CD14-positive monocyte (primary cell): ENCODE data around the gene GLG1. TPM values are rescaled to one million over a fixed set of nuclear protein-coding genes. Genes with fewer than 3 reads are reported as not detected.

Source experiments
- DNase-seq, 3 donors: peaks; one replicate each; pipeline ENCODE4 v3.0.0-alpha.2; 2011 to 2022
- H2AFZ ChIP-seq: 2 replicates; pipeline ENCODE4 v1.6.0; 2012; ENCODE audit warnings: mild to moderate bottlenecking, low read depth, low read length, inconsistent platforms; ENCODE audit not compliant: insufficient read depth, poor library complexity, severe bottlenecking
- H3K27ac ChIP-seq, 2 donors: 1 replicate in 1 of 2; 2 replicates in 1 of 2; pipeline ENCODE4 v1.5.1; 2012 to 2013; ENCODE audit warnings: low read length in 2 of 2, control low read depth in 1 of 2, inconsistent platforms in 1 of 2, low read depth in 1 of 2, mild to moderate bottlenecking in 1 of 2
- H3K27me3 ChIP-seq, 2 donors: one replicate each; pipeline versions ENCODE4 v1.6.0 to v1.6.1; 2011 to 2013; ENCODE audit warnings: low read length in 2 of 2; ENCODE audit not compliant: control insufficient read depth in 2 of 2, insufficient read depth in 2 of 2
- H3K36me3 ChIP-seq, 2 donors: replicated peaks in 1 of 2; 1 replicate in 1 of 2; 2 replicates in 1 of 2; pipeline versions ENCODE4 v1.5.1 to v1.6.1; 2012 to 2013; ENCODE audit warnings: low read length in 2 of 2, control low read depth in 1 of 2, inconsistent platforms in 1 of 2, mild to moderate bottlenecking in 1 of 2; ENCODE audit not compliant: insufficient read depth in 2 of 2, control insufficient read depth in 1 of 2
- H3K4me1 ChIP-seq, 2 donors: 1 replicate in 1 of 2; 2 replicates in 1 of 2; pipeline versions ENCODE4 v1.5.1 to v1.6.1; 2012 to 2013; ENCODE audit warnings: low read length in 2 of 2, control low read depth in 1 of 2, inconsistent platforms in 1 of 2, mild to moderate bottlenecking in 1 of 2, moderate library complexity in 1 of 2; ENCODE audit not compliant: insufficient read depth in 2 of 2, control insufficient read depth in 1 of 2
- H3K4me2 ChIP-seq: replicated peaks from 2 replicates; pipeline ENCODE3; 2012; ENCODE audit warnings: low read length, moderate library complexity, mild to moderate bottlenecking; ENCODE audit not compliant: poor library complexity, severe bottlenecking; ENCODE audit errors: extremely low read depth
- H3K4me3 ChIP-seq, 3 experiments: fragments of 200-600 bp in 1 of 3; sonication (generic) in 1 of 3; replicated peaks in 1 of 3; 1 replicate in 2 of 3; 2 replicates in 1 of 3; pipeline ENCODE4 v1.5.1; 2011 to 2013; ENCODE audit warnings: low read length in 3 of 3, mild to moderate bottlenecking in 3 of 3, control low read depth in 2 of 3, low read depth in 2 of 3, inconsistent platforms in 1 of 3, moderate library complexity in 1 of 3
- H3K79me2 ChIP-seq: 2 replicates; pipeline ENCODE4 v1.6.0; 2012; ENCODE audit warnings: mild to moderate bottlenecking, control low read depth, inconsistent platforms, low read length, moderate library complexity; ENCODE audit not compliant: insufficient read depth
- H3K9ac ChIP-seq: 2 replicates; pipeline ENCODE4 v1.6.0; 2017; ENCODE audit warnings: low read length, mild to moderate bottlenecking; ENCODE audit not compliant: insufficient read depth, poor library complexity, severe bottlenecking
- H3K9me3 ChIP-seq, 2 donors: replicated peaks in 1 of 2; 1 replicate in 1 of 2; 2 replicates in 1 of 2; pipeline versions ENCODE4 v1.5.1 to v1.6.1; 2012 to 2013; ENCODE audit warnings: low read length in 2 of 2, control low read depth in 1 of 2; ENCODE audit not compliant: control insufficient read depth in 1 of 2, insufficient read depth in 1 of 2
- H4K20me1 ChIP-seq: 2 replicates; pipeline ENCODE4 v1.6.0; 2012; ENCODE audit warnings: mild to moderate bottlenecking, low read length, control low read depth, moderate library complexity; ENCODE audit not compliant: insufficient read depth
- H3K27ac Mint-ChIP-seq, 7 donors: one replicate each; pipeline ENCODE4 v1.8.0; 2020; ENCODE audit warnings: mild to moderate bottlenecking in 7 of 7, mixed read lengths in 7 of 7, moderate library complexity in 6 of 7, inconsistent platforms in 2 of 7
- H3K27me3 Mint-ChIP-seq, 3 donors: one replicate each; pipeline ENCODE4 v1.8.0; 2021 to 2022; ENCODE audit warnings: low read depth in 3 of 3, mild to moderate bottlenecking in 3 of 3, mixed read lengths in 3 of 3, moderate library complexity in 3 of 3, inconsistent platforms in 1 of 3
- H3K36me3 Mint-ChIP-seq, 2 donors: one replicate each; pipeline ENCODE4 v1.8.0; 2020; ENCODE audit warnings: mixed read lengths in 2 of 2, inconsistent platforms in 1 of 2, mild to moderate bottlenecking in 1 of 2
- H3K4me1 Mint-ChIP-seq: one replicate; pipeline ENCODE4 v1.8.0; 2020; ENCODE audit warnings: mild to moderate bottlenecking, mixed read lengths
- H3K4me3 Mint-ChIP-seq, 2 donors: one replicate each; pipeline ENCODE4 v1.8.0; 2020; ENCODE audit warnings: mild to moderate bottlenecking in 2 of 2, mixed read lengths in 2 of 2, moderate library complexity in 1 of 2
- H3K9me3 Mint-ChIP-seq, 7 donors: one replicate each; pipeline ENCODE4 v1.8.0; 2020 to 2022; ENCODE audit warnings: mixed read lengths in 7 of 7, mild to moderate bottlenecking in 6 of 7, moderate library complexity in 6 of 7, inconsistent platforms in 2 of 7
- CTCF ChIP-seq: fragments of 200-600 bp; IDR thresholded peaks from one replicate; pipeline ENCODE4 v1.8.0; 2022; ENCODE audit warnings: antibody characterized with exemption, mild to moderate bottlenecking
- WGBS: methylation state at CpG from one replicate; pipeline ENCODE4 v1.1.5; 2013; ENCODE audit warnings: missing lambda C conversion rate; ENCODE audit not compliant: insufficient coverage; 5-methylcytosine and 5-hydroxymethylcytosine counted together
- intact Hi-C, 2 donors: fragments of 100-400 bp; cut with micrococcal nuclease; formaldehyde crosslinking; loops; one replicate each; pipeline versions ENCODE4 v1.15.0 to v1.15.1; 2023
- polyA plus RNA-seq, 3 donors: library from polyadenylated mRNA; depleted of rRNA in 1 of 3; unstranded in 2 of 3; stranded (reverse) in 1 of 3; fragments of 300-500 nt in 2 of 3; fragments of >200 nt in 1 of 3; fragmentation: Illumina TruSeq in 2 of 3; gene quantifications; 1 replicate in 2 of 3; 2 replicates in 1 of 3; pipeline ENCODE4 v1.2.3, GENCODE V29; 2012 to 2021

The GLG1 gene
- polyA plus RNA-seq, 3 donors = 40.3 to 69.1 (median 51.1) TPM

- H2AFZ ChIP-seq = no peak overlapping the region
- DNase-seq = no peak
- Mint-ChIP-seq H3K36me3 (peaks cover 62 to 91% of the 10 kb centered on the region in 2 donors), H3K9me3 (no peaks in the 10 kb centered on the region), H3K4me3 (no peak overlapping the region), H3K27me3 (no peaks in the 10 kb centered on the region), H3K4me1 (no peaks in the 10 kb centered on the region), H3K27ac (peak overlapping the region in 1 of 7 donors; percentile 73)
- intact Hi-C loops = no loop called here
- H4K20me1 ChIP-seq = no peaks in the 10 kb centered on the region
- H3K9me3 ChIP-seq = no peaks in the 10 kb centered on the region
- no peak overlapping the region for H3K9ac ChIP-seq
- no peak for TF ChIP-seq CTCF
- H3K27ac ChIP-seq = no peak overlapping the region
- H3K4me1 ChIP-seq = no peaks in the 10 kb centered on the region
- no peak overlapping the region for H3K4me2 ChIP-seq
- H3K79me2 ChIP-seq = no peaks in the 10 kb centered on the region
- WGBS = 0% methylated on average over 1 of the region's 5 CpGs
- H3K4me3 ChIP-seq = no peak overlapping the region
- H3K36me3 ChIP-seq = peaks cover 81 to 99% of the 10 kb centered on the region in 2 donors
- H3K27me3 ChIP-seq = no peaks in the 10 kb centered on the region
These were observed 28.4 kb upstream of the GLG1 start for GRCh38 chr16:74635303-74635702.

- TF ChIP-seq CTCF = no peak
- H3K36me3 Mint-ChIP-seq = peaks cover 71 to 91% of the 10 kb centered on the region in 2 donors
- Histone ChIP-seq H3K4me3 (no peak overlapping the region), H3K4me2 (no peak overlapping the region), H3K9ac (no peak overlapping the region), H3K79me2 (no peaks in the 10 kb centered on the region), H3K27me3 (no peaks in the 10 kb centered on the region), H3K36me3 (peaks cover 89 to 99% of the 10 kb centered on the region in 2 donors), H3K9me3 (no peaks in the 10 kb centered on the region), H3K4me1 (no peaks in the 10 kb centered on the region), H2AFZ (no peak overlapping the region), H4K20me1 (no peaks in the 10 kb centered on the region), H3K27ac (no peak overlapping the region)
- no peaks in the 10 kb centered on the region for H3K9me3 Mint-ChIP-seq
- intact Hi-C loops = no loop called here
- no peak overlapping the region for H3K4me3 Mint-ChIP-seq
- no peaks in the 10 kb centered on the region for H3K27me3 Mint-ChIP-seq
- H3K4me1 Mint-ChIP-seq = no peaks in the 10 kb centered on the region
- 100% methylated on average over 3 of the region's 7 CpGs for WGBS
- DNase-seq = no peak
- peak overlapping the region in 2 of 7 donors; percentile 21 to 58 for H3K27ac Mint-ChIP-seq
These were observed 26.8 kb upstream of the GLG1 start for GRCh38 chr16:74633686-74634085.
